CD8-positive, alpha-beta memory T cell (primary cell): ENCODE results near the gene CCL17. TPM values are rescaled to one million over a fixed set of nuclear protein-coding genes. Genes with fewer than 3 reads are reported as not detected.
"Not testable (repeated sequence)": the region's sequence is repeated elsewhere in the genome, so short reads cannot be mapped to it uniquely, and the experiment has no call there.

Experiments
- CTCF ChIA-PET: fragments of 350-600 bp; sonication (Branson Sonifier 250); formaldehyde crosslinking; loops from one replicate; lab custom pipeline; 2021; ENCODE audit warnings: antibody characterized with exemption; lab: Charles Lee
- POLR2A ChIA-PET: fragments of 350-600 bp; sonication (Branson Sonifier 250); formaldehyde crosslinking; loops from one replicate; lab custom pipeline; 2021; ENCODE audit warnings: antibody characterized with exemption; lab: Charles Lee
- DNase-seq, 5 donors: peaks; one replicate each; pipeline versions ENCODE4 v3.0.0 to v3.0.0-alpha.2; 2020 to 2022; ENCODE audit warnings: mixed read lengths in 1 of 5
- H3K27ac ChIP-seq: one replicate; pipeline ENCODE4 v1.7.0; 2013; ENCODE audit warnings: low read depth, mild to moderate bottlenecking, low read length, moderate library complexity
- H3K27me3 ChIP-seq: 2 replicates; pipeline ENCODE4 v1.7.0; 2013; ENCODE audit warnings: low read length, mild to moderate bottlenecking; ENCODE audit not compliant: insufficient read depth, poor library complexity, severe bottlenecking
- H3K36me3 ChIP-seq: 2 replicates; pipeline ENCODE4 v1.7.0; 2013; ENCODE audit warnings: mild to moderate bottlenecking, low read length, moderate library complexity; ENCODE audit not compliant: insufficient read depth
- H3K4me1 ChIP-seq: 2 replicates; pipeline ENCODE4 v1.7.0; 2013; ENCODE audit warnings: mild to moderate bottlenecking, low read length, moderate library complexity; ENCODE audit not compliant: insufficient read depth
- H3K4me3 ChIP-seq: 2 replicates; pipeline ENCODE4 v1.7.0; 2013; ENCODE audit warnings: mild to moderate bottlenecking, low read length
- H3K9me3 ChIP-seq: 2 replicates; pipeline ENCODE4 v1.7.0; 2013; ENCODE audit warnings: mild to moderate bottlenecking, low read length
- H3K27ac Mint-ChIP-seq, 8 donors: one replicate each; pipeline ENCODE4 v1.8.0; 2020 to 2021; ENCODE audit warnings: mixed read lengths in 8 of 8, mild to moderate bottlenecking in 6 of 8, inconsistent platforms in 3 of 8, moderate library complexity in 3 of 8
- H3K27me3 Mint-ChIP-seq, 2 donors: one replicate each; pipeline ENCODE4 v1.8.0; 2020 to 2021; ENCODE audit warnings: mixed read lengths in 2 of 2, mild to moderate bottlenecking in 1 of 2, moderate library complexity in 1 of 2
- H3K36me3 Mint-ChIP-seq, 3 donors: one replicate each; pipeline ENCODE4 v1.8.0; 2020 to 2021; ENCODE audit warnings: mixed read lengths in 3 of 3, inconsistent platforms in 1 of 3, mild to moderate bottlenecking in 1 of 3
- H3K4me1 Mint-ChIP-seq, 3 donors: one replicate each; pipeline ENCODE4 v1.8.0; 2020 to 2021; ENCODE audit warnings: mixed read lengths in 3 of 3, inconsistent platforms in 1 of 3, mild to moderate bottlenecking in 1 of 3
- H3K4me3 Mint-ChIP-seq, 7 donors: one replicate each; pipeline ENCODE4 v1.8.0; 2020 to 2021; ENCODE audit warnings: mixed read lengths in 7 of 7, mild to moderate bottlenecking in 6 of 7, moderate library complexity in 4 of 7, inconsistent platforms in 2 of 7
- H3K9me3 Mint-ChIP-seq, 5 donors: one replicate each; pipeline ENCODE4 v1.8.0; 2020 to 2022; ENCODE audit warnings: mixed read lengths in 5 of 5, mild to moderate bottlenecking in 3 of 5, moderate library complexity in 2 of 5, inconsistent platforms in 1 of 5
- polyA plus RNA-seq: library from polyadenylated mRNA; unstranded; fragments of 300-500 nt; fragmentation: Illumina TruSeq; gene quantifications from one replicate; pipeline ENCODE4 v1.2.3, GENCODE V29; 2021
- total RNA-seq, 2 experiments: library from RNA; stranded (reverse); gene quantifications; one replicate each; pipeline ENCODE4 v1.2.3, GENCODE V29; 2021

The CCL17 gene
- total and polyA plus RNA-seq, 3 experiments from 2014 or later = 18.6 to 18.9 TPM; not detected in 1

- Mint-ChIP-seq H3K4me1 (peaks cover 0 to 9% (median 0%) of the 10 kb centered on the region in 3 donors), H3K4me3 (no peak overlapping the region), H3K36me3 (no peaks in the 10 kb centered on the region), H3K27ac (no peak overlapping the region), H3K9me3 (no peaks in the 10 kb centered on the region), H3K27me3 (peaks cover 3 to 7% of the 10 kb centered on the region in 2 donors)
- CTCF ChIA-PET = interaction anchor here (1.0 kb wide), 1 partner anchor 45 kb away, joined by 3 read pairs; no protein-coding TSS in a partner anchor
- Histone ChIP-seq H3K27ac (no peak overlapping the region), H3K4me3 (no peak overlapping the region), H3K4me1 (no peaks in the 10 kb centered on the region), H3K36me3 (no peaks in the 10 kb centered on the region), H3K9me3 (no peaks in the 10 kb centered on the region), H3K27me3 (no peaks in the 10 kb centered on the region)
- POLR2A ChIA-PET = no interaction called here
- DNase-seq = no peak
These were observed 30.5 kb upstream of the CCL17 start for GRCh38 chr16:57374067-57374534.

- H3K36me3 Mint-ChIP-seq, H3K4me3 ChIP-seq, DNase-seq, H3K4me1 Mint-ChIP-seq, H3K27ac ChIP-seq, H3K9me3 ChIP-seq, H3K9me3 Mint-ChIP-seq, H3K4me3 Mint-ChIP-seq, H3K4me1 ChIP-seq, POLR2A ChIA-PET, H3K27me3 ChIP-seq, CTCF ChIA-PET, H3K36me3 ChIP-seq, H3K27ac Mint-ChIP-seq, H3K27me3 Mint-ChIP-seq: not testable (repeated sequence)
These were observed 29.6 kb upstream of the CCL17 start for GRCh38 chr16:57374925-57375465.

GRCh38 chr16:57376313-57376818 lies 28.2 kb upstream of the CCL17 start:
- Mint-ChIP-seq H3K4me1 (peaks cover 0 to 14% (median 0%) of the 10 kb centered on the region in 3 donors), H3K4me3 (no peak overlapping the region), H3K27me3 (peaks cover 0 to 6% of the 10 kb centered on the region in 2 donors), H3K9me3 (no peaks in the 10 kb centered on the region), H3K27ac (no peak overlapping the region), H3K36me3 (no peaks in the 10 kb centered on the region)
- no peaks in the 10 kb centered on the region for H3K27me3 ChIP-seq
- peak in 1 of 5 donors; percentile 9 for DNase-seq
- H3K9me3 ChIP-seq = no peaks in the 10 kb centered on the region
- POLR2A ChIA-PET = no interaction called here
- H3K27ac ChIP-seq = no peak overlapping the region
- no peak overlapping the region for H3K4me3 ChIP-seq
- H3K4me1 ChIP-seq = no peaks in the 10 kb centered on the region
- CTCF ChIA-PET = no interaction called here
- H3K36me3 ChIP-seq = no peaks in the 10 kb centered on the region

- Mint-ChIP-seq H3K4me1 (peaks cover 0 to 16% (median 0%) of the 10 kb centered on the region in 3 donors), H3K4me3 (no peak overlapping the region), H3K27me3 (peaks cover 0 to 4% of the 10 kb centered on the region in 2 donors), H3K27ac (peak overlapping the region in 1 of 8 donors; percentile 42), H3K9me3 (no peaks in the 10 kb centered on the region), H3K36me3 (no peaks in the 10 kb centered on the region)
- Histone ChIP-seq H3K27me3 (no peaks in the 10 kb centered on the region), H3K9me3 (no peaks in the 10 kb centered on the region), H3K36me3 (no peaks in the 10 kb centered on the region), H3K4me3 (no peak overlapping the region), H3K4me1 (no peaks in the 10 kb centered on the region), H3K27ac (no peak overlapping the region)
- peak in 1 of 5 donors; percentile 37 for DNase-seq
- ChIA-PET CTCF (no interaction called here), POLR2A (no interaction called here)
These were observed 27.3 kb upstream of the CCL17 start for GRCh38 chr16:57377080-57377841.

GRCh38 chr16:57379579-57379978 lies 25.0 kb upstream of the CCL17 start:
- Histone ChIP-seq H3K4me1 (no peaks in the 10 kb centered on the region), H3K4me3 (no peak overlapping the region), H3K9me3 (no peaks in the 10 kb centered on the region), H3K27me3 (no peaks in the 10 kb centered on the region), H3K36me3 (no peaks in the 10 kb centered on the region), H3K27ac (no peak overlapping the region)
- H3K4me3 Mint-ChIP-seq = no peak overlapping the region
- H3K36me3 Mint-ChIP-seq = no peaks in the 10 kb centered on the region
- H3K9me3 Mint-ChIP-seq = no peaks in the 10 kb centered on the region
- POLR2A ChIA-PET = no interaction called here
- DNase-seq = no peak
- CTCF ChIA-PET = no interaction called here
- peaks cover 0 to 16% (median 0%) of the 10 kb centered on the region in 3 donors for H3K4me1 Mint-ChIP-seq
- peaks cover 0 to 2% of the 10 kb centered on the region in 2 donors for H3K27me3 Mint-ChIP-seq
- H3K27ac Mint-ChIP-seq = no peak overlapping the region

DNA sequence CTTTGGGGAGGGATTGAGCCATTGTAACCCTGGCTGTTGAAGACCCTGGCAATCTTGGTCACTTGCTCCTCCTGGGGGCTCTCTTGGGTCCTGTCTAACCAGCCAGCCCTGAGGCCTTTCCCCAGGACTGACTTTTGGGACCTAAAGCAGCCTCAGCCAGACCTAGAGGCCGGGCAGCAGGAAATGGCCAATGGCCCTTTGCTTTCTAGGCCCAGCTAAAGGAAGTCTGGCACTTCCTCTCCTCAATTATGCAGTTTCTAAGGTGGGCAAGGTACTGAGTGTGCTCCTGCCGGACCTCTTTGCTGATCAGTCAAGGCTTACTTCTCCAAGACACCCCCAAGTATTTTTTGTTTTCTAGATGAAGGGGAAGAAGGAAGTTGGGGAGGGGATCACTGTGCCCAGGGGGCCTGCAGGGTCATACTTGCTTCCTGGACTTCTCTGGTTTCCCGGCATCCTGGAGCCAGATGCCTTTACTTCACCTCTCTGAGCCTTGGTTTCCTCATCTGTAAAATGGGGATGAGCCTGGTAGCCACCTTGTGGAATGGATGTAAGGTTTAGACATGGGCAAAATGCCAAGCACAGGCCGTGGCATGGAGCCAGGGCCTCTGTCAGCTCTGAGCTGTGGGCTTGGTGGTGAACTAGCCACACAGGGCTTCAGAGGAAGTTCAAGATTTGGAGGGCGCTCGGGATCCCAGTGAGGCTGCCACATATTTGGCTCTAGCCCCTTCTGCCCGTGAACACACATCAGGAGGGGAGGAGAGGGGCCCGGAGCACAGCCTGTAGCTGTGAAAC lies 23.7 kb upstream of the CCL17 start:
- POLR2A ChIA-PET = no interaction called here
- Histone ChIP-seq H3K27ac (no peak overlapping the region), H3K4me3 (no peak overlapping the region), H3K27me3 (no peaks in the 10 kb centered on the region), H3K9me3 (no peaks in the 10 kb centered on the region), H3K36me3 (no peaks in the 10 kb centered on the region), H3K4me1 (no peaks in the 10 kb centered on the region)
- H3K27ac Mint-ChIP-seq = peak overlapping the region in 2 of 8 donors; percentile 22 to 41
- CTCF ChIA-PET = no interaction called here
- DNase-seq = peak in 1 of 5 donors; percentile 9
- peaks cover 0 to 2% of the 10 kb centered on the region in 2 donors for H3K27me3 Mint-ChIP-seq
- H3K4me1 Mint-ChIP-seq = peaks cover 0 to 16% (median 0%) of the 10 kb centered on the region in 3 donors
- H3K4me3 Mint-ChIP-seq = no peak overlapping the region
- H3K36me3 Mint-ChIP-seq = peaks cover 0 to 1% (median 0%) of the 10 kb centered on the region in 3 donors
- no peaks in the 10 kb centered on the region for H3K9me3 Mint-ChIP-seq

DNA sequence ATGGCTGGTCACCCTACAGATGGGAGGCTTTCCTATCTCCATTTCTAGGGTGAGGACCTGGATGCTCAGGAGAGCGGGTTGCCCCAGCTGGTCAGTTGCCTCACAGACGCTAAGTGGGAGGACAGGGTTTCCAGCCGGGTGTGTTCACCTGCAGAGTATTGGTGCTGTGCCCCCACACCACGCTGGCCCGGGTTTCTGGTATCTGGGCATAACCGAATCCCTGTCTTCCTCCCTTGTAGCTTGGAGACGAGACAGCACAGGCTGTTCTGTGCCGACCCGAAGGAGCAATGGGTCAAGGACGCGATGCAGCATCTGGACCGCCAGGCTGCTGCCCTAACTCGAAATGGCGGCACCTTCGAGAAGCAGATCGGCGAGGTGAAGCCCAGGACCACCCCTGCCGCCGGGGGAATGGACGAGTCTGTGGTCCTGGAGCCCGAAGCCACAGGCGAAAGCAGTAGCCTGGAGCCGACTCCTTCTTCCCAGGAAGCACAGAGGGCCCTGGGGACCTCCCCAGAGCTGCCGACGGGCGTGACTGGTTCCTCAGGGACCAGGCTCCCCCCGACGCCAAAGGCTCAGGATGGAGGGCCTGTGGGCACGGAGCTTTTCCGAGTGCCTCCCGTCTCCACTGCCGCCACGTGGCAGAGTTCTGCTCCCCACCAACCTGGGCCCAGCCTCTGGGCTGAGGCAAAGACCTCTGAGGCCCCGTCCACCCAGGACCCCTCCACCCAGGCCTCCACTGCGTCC lies 22.6 kb upstream of the CCL17 start:
- Mint-ChIP-seq H3K4me1 (peaks cover 2 to 16% (median 4%) of the 10 kb centered on the region in 3 donors), H3K4me3 (no peak overlapping the region), H3K27me3 (no peaks in the 10 kb centered on the region), H3K9me3 (no peaks in the 10 kb centered on the region), H3K36me3 (peaks cover 0 to 1% (median 0%) of the 10 kb centered on the region in 3 donors), H3K27ac (peak overlapping the region in 1 of 8 donors; percentile 23)
- no peaks in the 10 kb centered on the region for H3K27me3 ChIP-seq
- H3K9me3 ChIP-seq = no peaks in the 10 kb centered on the region
- CTCF ChIA-PET = no interaction called here
- H3K27ac ChIP-seq = no peak overlapping the region
- no peak for DNase-seq
- no peaks in the 10 kb centered on the region for H3K4me1 ChIP-seq
- no peak overlapping the region for H3K4me3 ChIP-seq
- H3K36me3 ChIP-seq = no peaks in the 10 kb centered on the region
- POLR2A ChIA-PET = no interaction called here
